Activated CD8-positive, alpha-beta memory T cell treated with anti-CD3 and anti-CD28 coated beads, Interleukin-2, amount 50 U/mL, for 48 hours (primary cell): ENCODE results near the gene PCF11.

ENCODE experiments used
- DNase-seq: peaks from one replicate; pipeline ENCODE4 v3.0.0-alpha.2; 2020

Gene PCF11

DNA sequence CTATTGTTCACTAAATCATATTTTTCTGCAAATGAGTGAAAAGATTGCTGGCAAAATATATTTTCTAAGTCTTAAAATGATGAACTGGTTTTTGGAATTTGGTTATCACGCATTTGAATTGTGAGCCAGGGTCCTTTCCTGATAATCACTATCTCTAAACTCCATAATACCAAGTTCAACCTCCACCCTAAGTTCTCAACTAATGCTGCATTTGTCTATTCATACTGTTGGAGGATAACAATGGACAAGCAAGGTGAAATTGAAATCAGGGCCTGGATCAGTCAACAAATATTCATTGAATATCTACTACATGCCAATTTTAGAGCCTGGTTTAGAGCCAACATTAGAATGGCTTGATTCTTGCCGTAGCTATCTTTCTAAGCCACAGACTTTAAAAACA lies 4.7 kb upstream of the PCF11 start:
- DNase-seq: no peak

- DNase-seq: no peak
Observed at GRCh38 chr11:83153764-83154163, 3.2 kb upstream of the PCF11 start.

DNA sequence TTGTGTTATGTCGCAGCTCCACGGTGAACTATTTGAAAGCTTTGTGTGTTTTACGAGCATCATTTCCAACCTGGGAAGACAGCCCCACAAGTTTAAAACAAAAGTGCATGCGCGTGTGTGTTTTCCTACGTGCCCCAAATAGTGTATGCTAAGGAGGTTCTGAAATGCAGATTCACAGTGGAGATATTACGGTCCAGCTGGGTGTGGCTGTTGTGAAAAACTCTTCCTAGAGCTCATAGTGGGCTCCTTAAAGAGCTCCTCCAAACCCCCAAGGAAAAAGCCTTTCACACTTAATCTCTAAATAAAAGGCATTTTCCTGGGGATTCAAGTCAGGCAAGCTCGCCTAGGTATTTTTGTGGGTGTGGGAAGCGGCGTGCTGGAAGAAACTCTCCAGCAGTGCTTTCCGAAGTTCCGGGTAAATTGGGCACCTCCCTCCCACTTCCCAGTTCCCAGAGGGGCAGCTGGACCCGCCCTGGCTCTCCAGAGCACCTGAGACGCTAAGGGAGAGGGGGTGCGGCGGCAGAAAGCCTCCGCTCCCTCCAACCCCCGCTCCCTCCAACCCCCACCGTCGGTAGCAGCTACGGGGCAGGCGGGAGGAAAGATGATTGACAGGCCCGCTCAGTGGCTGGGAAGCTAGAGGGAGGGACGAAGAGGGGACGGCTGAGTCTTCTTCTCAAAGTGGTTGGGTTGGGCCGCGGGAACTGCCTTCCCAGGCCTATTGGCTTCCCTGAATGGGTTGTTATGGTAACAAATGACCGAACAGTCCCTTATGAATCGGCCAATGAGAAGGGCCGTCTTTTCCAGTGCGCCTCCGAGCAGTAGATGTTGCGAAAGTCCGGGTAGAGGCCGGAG lies 561 bp upstream of the PCF11 start:
- DNase-seq: peak; percentile 96

- peak; percentile 79 for DNase-seq
Observed at GRCh38 chr11:83157594-83158356, 844 bp downstream of the PCF11 start.

GRCh38 chr11:83158357-83158786 lies 1.4 kb downstream of the PCF11 start:
- DNase-seq: no peak

DNA sequence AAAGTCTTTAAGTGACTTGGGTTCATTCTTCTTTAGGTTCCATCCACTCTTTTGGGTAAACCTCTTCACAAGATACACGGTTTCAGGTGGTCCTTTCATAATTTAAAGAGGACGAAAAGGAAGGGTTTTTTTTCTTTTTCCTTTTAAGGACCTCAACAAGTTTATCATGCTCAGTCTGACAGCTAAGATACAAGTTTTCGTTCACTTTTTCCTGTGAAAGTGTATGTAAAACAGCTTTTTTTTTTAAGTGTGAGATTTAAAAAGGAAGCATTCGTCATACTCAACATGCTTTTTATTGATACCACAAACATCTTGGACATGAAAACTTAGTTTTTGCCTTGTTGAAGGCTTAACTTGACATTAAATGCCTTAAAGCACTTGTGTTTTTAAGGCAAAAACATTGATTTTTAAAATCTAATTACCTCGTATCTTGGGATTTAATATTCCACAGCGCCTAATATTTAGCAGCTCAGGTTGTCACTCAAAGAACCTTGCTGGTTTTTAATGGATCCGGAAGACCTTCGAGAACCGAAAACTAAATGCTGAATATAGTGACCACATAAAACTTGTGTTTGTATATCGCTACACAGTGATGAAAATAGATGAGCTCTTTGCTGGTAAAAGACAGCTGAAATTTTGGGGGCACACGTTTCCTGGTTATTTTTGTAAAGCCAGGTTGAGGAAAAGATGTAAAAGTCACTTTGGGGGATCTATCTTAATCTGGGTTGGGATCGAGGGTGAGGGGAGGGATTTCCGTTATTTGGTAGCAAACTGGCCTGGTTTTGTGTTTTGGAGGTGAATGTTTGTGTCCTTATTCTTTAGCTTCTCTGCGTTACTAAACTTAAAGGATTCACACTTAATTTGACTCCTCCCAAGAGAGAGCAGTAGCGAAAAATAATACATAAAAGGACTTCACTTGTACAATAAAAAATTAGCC lies 2.3 kb downstream of the PCF11 start:
- no peak for DNase-seq

- DNase-seq: no peak
Observed at GRCh38 chr11:83159902-83160865, 3.3 kb downstream of the PCF11 start.

- DNase-seq: no peak
Observed at GRCh38 chr11:83161610-83162199, 4.8 kb downstream of the PCF11 start.

GRCh38 chr11:83162377-83162776 lies 5.4 kb downstream of the PCF11 start:
- no peak for DNase-seq

DNA sequence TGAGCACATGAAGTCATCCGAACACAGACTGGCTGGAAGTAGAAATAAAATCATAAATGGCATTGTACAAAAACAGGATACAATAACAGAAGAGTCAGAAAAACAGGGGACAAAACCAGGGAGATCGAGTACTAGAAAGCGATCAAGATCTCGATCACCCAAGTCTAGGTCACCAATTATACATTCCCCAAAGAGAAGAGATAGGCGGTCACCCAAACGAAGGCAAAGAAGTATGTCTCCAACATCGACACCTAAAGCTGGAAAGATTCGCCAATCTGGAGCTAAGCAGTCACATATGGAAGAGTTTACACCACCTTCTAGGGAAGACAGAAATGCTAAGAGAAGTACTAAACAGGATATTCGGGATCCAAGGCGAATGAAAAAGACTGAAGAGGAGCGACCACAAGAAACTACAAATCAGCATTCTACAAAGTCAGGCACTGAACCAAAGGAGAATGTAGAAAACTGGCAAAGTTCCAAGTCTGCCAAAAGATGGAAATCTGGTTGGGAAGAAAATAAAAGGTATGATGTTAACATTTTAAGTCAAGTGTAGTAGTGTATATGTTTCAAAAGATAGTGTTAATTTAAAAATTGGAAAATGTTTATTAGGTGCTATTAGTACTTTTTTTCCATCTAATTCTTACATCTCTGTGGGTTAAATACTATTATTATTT lies 9.4 kb downstream of the PCF11 start:
- no peak for DNase-seq

- DNase-seq: no peak
Observed at GRCh38 chr11:83168756-83169155, 11.8 kb downstream of the PCF11 start.

DNA sequence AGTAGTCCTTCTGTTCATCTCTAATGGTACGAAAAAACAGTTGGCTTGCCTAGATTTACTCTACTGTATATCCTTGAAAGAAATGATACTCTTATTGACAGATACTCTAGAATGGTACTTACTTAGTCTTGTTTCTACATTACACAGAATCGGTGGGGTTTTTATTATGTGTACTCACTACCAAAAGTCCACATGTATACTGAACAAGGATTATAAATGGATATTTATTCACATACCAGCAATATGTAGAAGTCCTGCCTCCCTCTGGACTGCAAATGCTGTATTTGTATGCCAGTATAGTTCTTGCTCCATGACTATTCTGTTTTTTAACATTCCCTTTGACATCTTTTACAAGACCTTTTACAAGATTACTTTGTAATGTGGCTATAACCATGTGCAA lies 13.9 kb downstream of the PCF11 start:
- DNase-seq: no peak

- DNase-seq: no peak
Observed at GRCh38 chr11:83172551-83172950, 15.6 kb downstream of the PCF11 start.

- DNase-seq: no peak
Observed at GRCh38 chr11:83174008-83174407, 17.1 kb downstream of the PCF11 start.

- no peak for DNase-seq
Observed at GRCh38 chr11:83175815-83176214, 18.9 kb downstream of the PCF11 start.

- no peak for DNase-seq
Observed at GRCh38 chr11:83181815-83182214, 24.9 kb downstream of the PCF11 start.

DNA sequence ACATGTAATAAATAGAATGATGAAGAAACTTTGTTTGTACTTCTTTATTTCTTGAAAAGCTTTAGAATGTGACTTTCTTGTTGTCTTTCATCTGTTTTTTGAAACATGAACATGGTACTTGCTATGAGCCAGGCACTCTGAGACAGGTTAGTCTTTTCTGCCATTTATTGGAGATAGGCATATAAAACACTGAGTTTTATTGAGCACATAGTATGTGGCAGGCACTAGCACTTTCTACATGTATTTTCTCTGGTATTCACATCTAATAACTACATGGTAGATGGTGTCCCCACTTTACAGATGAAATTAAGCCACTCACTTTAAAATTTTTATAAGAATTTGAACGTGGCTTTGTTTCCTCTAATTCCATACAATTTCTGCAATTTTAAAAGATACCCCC lies 28.8 kb downstream of the PCF11 start:
- no peak for DNase-seq

DNA sequence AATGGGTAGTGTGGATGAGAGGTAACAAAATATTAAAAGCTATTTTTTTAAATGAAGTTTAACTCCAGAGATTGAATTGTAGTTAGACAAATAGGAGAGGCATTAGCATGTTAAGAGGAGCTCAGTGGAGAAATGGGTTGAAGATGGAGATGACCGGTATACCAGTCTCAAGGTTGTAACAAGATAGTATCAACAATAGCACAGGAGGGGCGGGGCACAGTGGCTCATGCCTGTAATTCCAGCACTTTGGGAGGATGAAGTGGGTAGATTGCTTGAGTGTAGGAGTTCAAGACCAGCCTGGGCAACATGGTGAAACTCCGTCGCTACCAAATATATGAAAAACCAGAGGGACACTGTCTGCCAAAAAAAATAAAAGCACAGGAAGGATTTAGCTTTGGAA lies 30.5 kb downstream of the PCF11 start:
- DNase-seq: no peak

GRCh38 chr11:83191491-83191890 lies 34.6 kb downstream of the PCF11 start:
- no peak for DNase-seq

DNA sequence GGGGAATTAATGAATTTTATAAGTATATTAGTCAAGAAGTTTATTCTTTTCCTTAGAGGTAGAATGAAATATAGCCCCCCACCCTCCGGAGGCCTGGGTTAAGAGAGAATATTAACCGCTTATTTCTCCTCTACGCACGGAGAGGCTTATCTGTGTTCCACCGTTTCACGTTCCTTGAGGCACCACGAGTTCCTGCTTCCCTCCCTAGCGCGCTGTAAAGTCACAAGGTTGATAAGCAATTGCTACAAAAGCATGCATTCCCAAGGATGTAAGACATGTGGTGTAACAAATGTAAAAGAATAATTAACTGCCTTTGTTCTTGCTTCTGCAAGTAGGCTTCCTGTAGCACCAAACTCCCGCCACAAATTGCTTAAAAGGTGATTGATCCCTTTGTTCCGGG lies 35.1 kb downstream of the PCF11 start:
- DNase-seq: no peak
